Stimulated activated memory B cell treated with anti-CD40 and anti-IgM and Interleukin-4, amounts not matched to agents 10 μg/mL and 1 μg/mL and 100 μg/mL, for 72 hours (primary cell): ENCODE results near the gene CHST7.

Experiments used
- ATAC-seq: fragments of 150-1000 bp; cut with Tn5 transposase; 2 replicates; pipeline ENCODE4 v1.10.0; 2021
- H3K27ac Mint-ChIP-seq: one replicate; pipeline ENCODE4 v1.8.0; 2022; ENCODE audit warnings: mild to moderate bottlenecking, mixed read lengths
- H3K27me3 Mint-ChIP-seq: one replicate; pipeline ENCODE4 v1.8.0; 2022; ENCODE audit warnings: mixed read lengths
- H3K36me3 Mint-ChIP-seq: one replicate; pipeline ENCODE4 v1.8.0; 2022; ENCODE audit warnings: mixed read lengths
- H3K4me1 Mint-ChIP-seq: one replicate; pipeline ENCODE4 v1.8.0; 2022; ENCODE audit warnings: mixed read lengths
- H3K4me3 Mint-ChIP-seq: one replicate; pipeline ENCODE4 v1.8.0; 2022; ENCODE audit warnings: mild to moderate bottlenecking, moderate library complexity, mixed read lengths
- H3K9me3 Mint-ChIP-seq: one replicate; pipeline ENCODE4 v1.8.0; 2022; ENCODE audit warnings: mixed read lengths

Gene CHST7

DNA sequence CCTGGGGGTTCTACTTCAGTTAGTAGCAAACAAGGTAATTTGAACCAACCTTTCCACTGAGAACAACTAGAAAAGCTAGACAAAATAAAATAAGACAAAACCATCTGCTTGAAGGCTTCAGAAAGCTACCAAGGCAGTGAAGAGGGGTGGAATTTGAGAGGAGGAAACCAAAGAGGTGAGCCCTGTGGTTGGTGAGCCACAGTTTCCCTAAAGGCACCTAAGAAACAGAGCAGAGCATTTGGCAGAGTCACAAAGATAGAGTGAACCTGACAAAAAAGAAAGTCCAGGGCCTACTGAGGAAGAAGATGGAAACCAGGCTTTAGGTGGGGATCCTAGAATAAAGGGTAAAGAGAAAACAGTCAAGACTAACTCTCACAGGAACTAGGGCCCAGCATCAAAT is 44.3 kb downstream of the CHST7 start:
- H3K4me1 Mint-ChIP-seq = no peaks in the 10 kb centered on the region
- H3K9me3 Mint-ChIP-seq = no peaks in the 10 kb centered on the region
- no peak overlapping the region for H3K4me3 Mint-ChIP-seq
- H3K27me3 Mint-ChIP-seq = no peaks in the 10 kb centered on the region
- H3K36me3 Mint-ChIP-seq = peaks cover 48% of the 10 kb centered on the region
- no peak overlapping the region for H3K27ac Mint-ChIP-seq
- ATAC-seq = no peak

DNA sequence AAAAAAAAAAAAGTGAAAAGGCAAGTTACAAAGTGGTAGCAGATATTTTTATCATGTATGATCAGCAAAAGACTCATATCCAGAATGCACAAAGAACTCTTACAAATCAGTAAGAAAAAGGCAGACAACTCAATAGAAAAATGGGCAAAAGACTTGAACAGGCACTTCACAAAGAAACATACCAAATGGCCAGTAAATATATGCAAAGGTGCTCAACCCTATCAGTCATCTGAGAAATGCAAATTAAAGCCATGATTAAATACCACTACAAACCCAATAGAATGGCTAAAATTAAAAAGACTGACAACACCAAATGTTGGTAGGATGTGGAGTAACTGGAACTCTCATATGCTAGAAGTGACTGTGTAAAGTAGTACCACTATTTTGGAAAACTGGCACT is 45.4 kb downstream of the CHST7 start:
- H3K4me1 Mint-ChIP-seq = no peaks in the 10 kb centered on the region

DNA sequence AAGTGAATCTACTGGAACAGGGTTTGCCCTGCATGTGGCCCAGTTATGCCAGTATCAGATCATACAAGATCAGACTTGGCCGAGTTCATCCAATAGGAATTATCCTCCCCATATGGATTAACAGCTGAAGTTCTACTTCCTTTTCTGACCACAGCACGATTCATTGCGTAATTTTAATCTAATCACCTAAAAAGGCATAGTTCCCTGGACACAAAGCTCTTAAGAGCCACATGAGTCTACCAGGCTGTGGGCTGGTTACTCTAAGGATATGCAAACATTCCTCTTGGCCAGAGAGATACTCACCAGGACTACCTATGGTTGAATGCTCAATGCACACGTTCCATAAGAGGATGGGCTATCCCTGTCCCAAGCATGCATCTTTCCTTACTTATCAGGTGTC is 46.9 kb downstream of the CHST7 start:
- ATAC-seq = no peak
- H3K27ac Mint-ChIP-seq = no peak overlapping the region
- no peaks in the 10 kb centered on the region for H3K9me3 Mint-ChIP-seq
- no peaks in the 10 kb centered on the region for H3K4me1 Mint-ChIP-seq
- H3K4me3 Mint-ChIP-seq = no peak overlapping the region
- peaks cover 38% of the 10 kb centered on the region for H3K36me3 Mint-ChIP-seq
- H3K27me3 Mint-ChIP-seq = no peaks in the 10 kb centered on the region

More for the DNA sequence above, 45.4 kb downstream of the CHST7 start:
- Mint-ChIP-seq H3K9me3 (no peaks in the 10 kb centered on the region), H3K27me3 (no peaks in the 10 kb centered on the region), H3K36me3 (peaks cover 40% of the 10 kb centered on the region), H3K4me3 (no peak overlapping the region), H3K27ac (no peak overlapping the region)
- no peak for ATAC-seq

DNA sequence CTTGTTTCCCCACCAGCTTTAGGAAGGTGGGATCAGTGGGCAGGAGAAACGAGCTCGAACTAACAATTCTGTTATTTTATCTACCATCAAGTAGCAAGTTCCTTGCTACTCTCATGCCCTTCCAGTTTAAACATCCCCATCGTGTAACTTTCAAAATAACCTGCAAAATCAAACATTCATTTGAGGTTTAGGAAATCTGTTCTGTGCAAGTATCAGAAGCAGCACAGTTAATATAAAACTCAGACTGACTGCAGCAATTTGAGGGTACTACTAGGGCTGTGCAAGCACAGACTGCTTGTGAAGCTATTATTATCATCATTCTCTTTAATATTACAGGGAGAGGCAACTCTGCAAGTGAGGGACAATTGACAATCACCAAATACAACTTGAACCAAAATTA is 48.0 kb downstream of the CHST7 start:
- Mint-ChIP-seq H3K4me3 (no peak overlapping the region), H3K27me3 (no peaks in the 10 kb centered on the region), H3K27ac (no peak overlapping the region), H3K9me3 (no peaks in the 10 kb centered on the region), H3K4me1 (peaks cover 2% of the 10 kb centered on the region), H3K36me3 (peaks cover 36% of the 10 kb centered on the region)
- no peak for ATAC-seq

DNA sequence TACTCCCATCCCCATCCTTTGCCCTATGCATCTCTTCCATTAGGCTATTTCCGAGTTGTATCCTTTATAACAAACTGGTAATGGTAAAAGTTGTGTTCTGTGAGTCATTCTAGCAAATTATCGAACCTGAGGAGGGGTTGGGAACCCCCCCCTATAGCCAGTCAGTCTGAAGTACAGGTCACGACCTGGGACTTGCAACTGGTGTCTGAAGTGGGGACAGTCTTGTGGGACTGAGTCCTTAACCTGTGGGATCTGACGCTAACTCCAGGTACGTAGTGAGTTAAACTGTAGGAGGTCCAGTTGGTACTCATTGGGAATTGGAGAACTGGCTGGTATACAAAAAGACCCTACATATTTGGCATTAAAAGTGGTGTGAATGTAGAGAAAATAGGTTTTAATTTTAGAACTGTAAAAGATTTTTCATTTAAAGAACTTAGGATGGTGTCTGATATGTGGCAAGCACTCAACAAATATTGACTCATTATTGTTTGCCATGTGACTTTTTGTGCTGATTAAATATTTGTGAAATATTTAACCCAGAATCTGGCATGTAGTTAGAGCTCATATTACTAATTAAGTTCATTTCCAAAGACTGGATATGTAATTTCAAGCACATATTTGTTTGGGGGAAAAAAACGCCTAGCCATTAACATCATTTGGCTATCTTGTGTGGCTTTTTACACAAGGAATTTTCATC is 50.7 kb downstream of the CHST7 start:
- no peak for ATAC-seq
- peaks cover 26% of the 10 kb centered on the region for H3K36me3 Mint-ChIP-seq
- H3K4me3 Mint-ChIP-seq = no peak overlapping the region
- H3K4me1 Mint-ChIP-seq = peaks cover 29% of the 10 kb centered on the region
- H3K27me3 Mint-ChIP-seq = no peaks in the 10 kb centered on the region
- no peaks in the 10 kb centered on the region for H3K9me3 Mint-ChIP-seq
- H3K27ac Mint-ChIP-seq = no peak overlapping the region

DNA sequence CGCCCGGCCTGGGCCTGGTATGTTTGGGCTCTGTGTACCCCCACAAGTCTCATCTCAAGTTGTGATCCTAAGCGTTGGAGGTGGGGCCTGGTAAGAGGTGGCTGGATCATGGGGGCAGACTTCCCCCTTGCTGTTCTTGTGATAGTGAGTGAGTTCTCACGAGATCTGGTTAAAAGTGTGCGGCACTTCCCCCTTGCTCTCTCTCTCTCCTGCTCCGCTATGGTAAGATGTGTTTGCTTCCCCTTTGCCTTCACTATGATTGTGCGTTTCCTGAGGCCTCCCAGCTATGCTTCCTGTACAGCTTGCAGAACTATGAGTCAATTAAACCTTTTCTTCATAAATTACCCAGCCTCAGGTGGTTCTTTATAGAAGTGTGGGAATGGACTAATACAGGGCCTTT is 53.0 kb downstream of the CHST7 start:
- Mint-ChIP-seq H3K4me3 (peak overlapping the region; percentile 23), H3K9me3 (no peaks in the 10 kb centered on the region), H3K36me3 (peaks cover 36% of the 10 kb centered on the region), H3K27ac (peak overlapping the region; percentile 88), H3K27me3 (no peaks in the 10 kb centered on the region), H3K4me1 (peaks cover 44% of the 10 kb centered on the region)
- peak; percentile 58 for ATAC-seq

GRCh38 chrX:46627062-46627461 is 53.5 kb downstream of the CHST7 start:
- Mint-ChIP-seq H3K9me3 (no peaks in the 10 kb centered on the region), H3K36me3 (peaks cover 37% of the 10 kb centered on the region), H3K4me3 (no peak overlapping the region), H3K27me3 (no peaks in the 10 kb centered on the region), H3K27ac (peak overlapping the region; percentile 88), H3K4me1 (peaks cover 47% of the 10 kb centered on the region)
- ATAC-seq = no peak

GRCh38 chrX:46627711-46628419 is 54.3 kb downstream of the CHST7 start:
- peaks cover 54% of the 10 kb centered on the region for H3K4me1 Mint-ChIP-seq
- no peaks in the 10 kb centered on the region for H3K9me3 Mint-ChIP-seq
- peak overlapping the region; percentile 88 for H3K27ac Mint-ChIP-seq
- no peaks in the 10 kb centered on the region for H3K27me3 Mint-ChIP-seq
- H3K36me3 Mint-ChIP-seq = peaks cover 44% of the 10 kb centered on the region
- H3K4me3 Mint-ChIP-seq = no peak overlapping the region
- ATAC-seq = no peak

DNA sequence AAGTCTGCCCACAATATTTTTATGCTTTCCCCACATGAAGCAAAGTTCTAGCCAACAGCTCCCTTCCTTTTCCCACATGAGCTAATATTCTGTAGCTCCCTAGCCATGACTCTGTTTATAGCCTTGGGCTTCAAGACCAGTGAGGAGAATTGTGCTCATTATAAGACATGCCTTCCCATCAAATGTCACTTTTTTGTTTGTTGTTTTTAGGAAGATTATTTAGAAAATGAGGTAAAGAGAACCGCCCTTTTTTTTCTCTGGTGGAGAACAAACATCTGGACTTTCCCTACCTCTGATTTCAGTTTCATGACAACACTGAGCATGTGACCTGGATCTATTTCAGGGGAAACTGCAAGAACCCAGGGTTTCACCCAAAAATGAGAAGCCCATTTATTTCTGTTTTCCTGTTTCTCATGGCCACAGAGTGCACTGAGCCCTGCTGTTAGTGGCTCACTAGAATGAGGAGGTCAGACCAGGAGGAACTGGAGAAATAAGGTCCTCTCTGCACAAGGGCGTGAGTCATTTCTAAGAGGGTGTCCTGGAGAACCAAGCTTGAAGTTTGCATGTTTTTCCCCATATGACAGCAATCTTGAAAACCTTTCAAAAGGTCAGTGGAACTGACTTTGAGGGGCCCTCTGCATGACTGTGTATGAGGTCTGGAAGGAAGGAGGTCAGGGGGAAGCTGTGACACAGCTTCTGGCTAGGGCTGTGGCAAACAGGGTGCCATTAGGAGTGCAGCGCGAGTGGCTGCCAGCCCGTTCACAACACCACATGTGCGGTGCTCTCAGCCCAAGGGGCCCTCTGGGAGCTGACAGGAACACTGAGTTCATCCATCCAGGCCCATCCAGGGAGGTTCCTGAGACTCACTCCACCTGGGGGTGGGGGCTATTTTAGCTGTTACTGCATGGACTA is 55.2 kb downstream of the CHST7 start:
- peak overlapping the region; percentile 88 for H3K27ac Mint-ChIP-seq
- H3K27me3 Mint-ChIP-seq = no peaks in the 10 kb centered on the region
- peak overlapping the region; percentile 59 for H3K4me3 Mint-ChIP-seq
- H3K36me3 Mint-ChIP-seq = peaks cover 49% of the 10 kb centered on the region
- ATAC-seq = peak; percentile 97
- H3K9me3 Mint-ChIP-seq = no peaks in the 10 kb centered on the region
- H3K4me1 Mint-ChIP-seq = peaks cover 54% of the 10 kb centered on the region

DNA sequence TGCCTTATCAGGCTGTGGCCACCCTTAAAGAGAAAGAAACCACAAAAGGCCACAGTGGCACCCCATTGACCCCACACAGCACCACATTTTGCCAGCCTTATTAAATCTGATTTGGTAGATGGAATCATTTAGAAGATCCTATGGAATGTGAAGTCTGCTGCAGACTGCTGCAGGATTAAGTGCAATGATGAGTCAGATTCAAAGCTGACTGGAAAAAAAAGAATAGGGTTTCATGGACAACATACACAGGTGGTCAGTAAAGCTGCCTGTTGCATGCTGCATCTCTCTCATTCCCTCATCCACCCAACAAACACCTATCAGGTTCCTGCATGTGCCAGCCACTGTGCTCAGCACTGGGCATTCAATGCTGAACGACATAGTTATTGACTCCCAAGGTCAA is 56.6 kb downstream of the CHST7 start:
- peaks cover 57% of the 10 kb centered on the region for H3K36me3 Mint-ChIP-seq
- no peak for ATAC-seq

GRCh38 chrX:46634577-46634976 is 61.0 kb downstream of the CHST7 start:
- no peak overlapping the region for H3K4me3 Mint-ChIP-seq
- H3K27me3 Mint-ChIP-seq = no peaks in the 10 kb centered on the region
- no peak overlapping the region for H3K27ac Mint-ChIP-seq
- no peaks in the 10 kb centered on the region for H3K9me3 Mint-ChIP-seq
- H3K4me1 Mint-ChIP-seq = peaks cover 29% of the 10 kb centered on the region
- H3K36me3 Mint-ChIP-seq = peaks cover 50% of the 10 kb centered on the region
- ATAC-seq = no peak

More for the DNA sequence above, 56.6 kb downstream of the CHST7 start:
- Mint-ChIP-seq H3K4me3 (no peak overlapping the region), H3K4me1 (peaks cover 56% of the 10 kb centered on the region), H3K27me3 (no peaks in the 10 kb centered on the region), H3K27ac (peak overlapping the region; percentile 88), H3K9me3 (no peaks in the 10 kb centered on the region)

- no peaks in the 10 kb centered on the region for H3K27me3 Mint-ChIP-seq
- peak overlapping the region; percentile 14 for H3K27ac Mint-ChIP-seq
- no peaks in the 10 kb centered on the region for H3K9me3 Mint-ChIP-seq
- H3K4me1 Mint-ChIP-seq = peaks cover 23% of the 10 kb centered on the region
- peaks cover 51% of the 10 kb centered on the region for H3K36me3 Mint-ChIP-seq
- no peak for ATAC-seq
- no peak overlapping the region for H3K4me3 Mint-ChIP-seq
Observed at GRCh38 chrX:46635186-46635585, 61.6 kb downstream of the CHST7 start.

DNA sequence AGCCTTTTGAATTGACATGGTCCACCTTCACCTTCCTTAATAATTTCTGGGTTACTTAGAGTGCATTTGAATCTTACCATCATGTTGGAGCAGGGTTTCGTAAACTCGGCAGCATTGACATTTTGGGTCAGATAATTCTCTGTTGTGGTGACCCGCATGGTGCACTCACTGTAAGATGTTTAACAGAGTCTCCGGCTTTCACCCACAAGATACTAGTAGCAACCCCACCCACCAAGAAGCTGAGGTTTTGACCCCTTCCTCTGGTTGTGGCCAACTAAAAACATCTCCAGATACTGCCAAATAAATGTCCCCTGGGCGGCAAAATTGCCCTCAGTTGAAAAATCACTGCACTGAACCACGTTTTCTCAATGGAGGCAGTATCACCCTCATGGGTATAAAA is 62.7 kb downstream of the CHST7 start:
- no peak overlapping the region for H3K27ac Mint-ChIP-seq
- no peak for ATAC-seq
- peaks cover 17% of the 10 kb centered on the region for H3K4me1 Mint-ChIP-seq
- H3K36me3 Mint-ChIP-seq = peaks cover 42% of the 10 kb centered on the region
- H3K27me3 Mint-ChIP-seq = no peaks in the 10 kb centered on the region
- no peak overlapping the region for H3K4me3 Mint-ChIP-seq
- H3K9me3 Mint-ChIP-seq = no peaks in the 10 kb centered on the region

- H3K4me3 Mint-ChIP-seq = no peak overlapping the region
- ATAC-seq = peak; percentile 64
- H3K4me1 Mint-ChIP-seq = peaks cover 8% of the 10 kb centered on the region
- no peak overlapping the region for H3K27ac Mint-ChIP-seq
- H3K9me3 Mint-ChIP-seq = no peaks in the 10 kb centered on the region
- H3K36me3 Mint-ChIP-seq = peaks cover 29% of the 10 kb centered on the region
- no peaks in the 10 kb centered on the region for H3K27me3 Mint-ChIP-seq
Observed at GRCh38 chrX:46637938-46638337, 64.4 kb downstream of the CHST7 start.

DNA sequence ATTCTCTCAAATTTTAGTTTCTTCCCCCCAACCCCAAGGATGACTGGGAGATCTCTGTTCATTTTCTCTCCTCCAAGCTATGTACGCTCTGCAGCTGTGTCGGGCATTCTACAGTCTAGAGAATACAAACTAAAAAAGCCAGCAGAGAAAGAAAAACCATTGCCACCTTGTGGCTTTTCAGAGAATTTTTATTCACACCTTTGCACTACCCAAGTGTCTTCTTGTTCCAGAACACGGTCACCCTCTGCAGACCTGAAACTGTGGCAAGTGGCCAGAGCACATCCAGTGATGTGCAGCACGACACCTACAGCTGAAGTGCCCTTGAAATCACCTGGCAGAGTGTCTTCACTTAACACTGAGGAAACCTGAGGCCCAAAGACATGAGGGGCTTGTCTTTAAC is 68.6 kb downstream of the CHST7 start:
- H3K36me3 Mint-ChIP-seq = peaks cover 27% of the 10 kb centered on the region
- no peak for ATAC-seq
- no peaks in the 10 kb centered on the region for H3K9me3 Mint-ChIP-seq
- H3K4me3 Mint-ChIP-seq = no peak overlapping the region
- no peak overlapping the region for H3K27ac Mint-ChIP-seq
- peaks cover 11% of the 10 kb centered on the region for H3K4me1 Mint-ChIP-seq
- no peaks in the 10 kb centered on the region for H3K27me3 Mint-ChIP-seq
